NCI-H2029 (cell line): ENCODE data around the gene CAMTA1.

Experiments
- DNase-seq: peaks from one replicate; lab custom pipeline; 2025; lab: John Stamatoyannopoulos, UW

Gene CAMTA1

DNA sequence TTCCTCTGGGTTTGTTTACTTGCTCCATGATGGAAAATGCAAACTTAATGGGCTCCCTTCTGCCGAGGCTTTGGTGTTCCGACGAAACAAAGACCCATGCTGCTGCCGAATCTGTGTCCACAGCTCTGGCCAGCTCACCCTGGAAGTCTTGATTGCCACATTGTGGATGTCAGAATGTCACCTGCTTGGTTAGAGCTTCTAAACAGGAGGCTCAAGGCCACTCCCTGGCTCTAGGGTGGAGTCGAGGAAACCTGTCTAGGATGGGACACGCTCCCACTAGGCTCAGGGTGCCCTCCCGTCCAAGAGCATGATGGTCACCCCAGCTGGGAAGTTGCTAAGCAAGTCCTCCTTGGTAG is 706.5 kb downstream of the CAMTA1 start:
- DNase-seq: no peak

DNA sequence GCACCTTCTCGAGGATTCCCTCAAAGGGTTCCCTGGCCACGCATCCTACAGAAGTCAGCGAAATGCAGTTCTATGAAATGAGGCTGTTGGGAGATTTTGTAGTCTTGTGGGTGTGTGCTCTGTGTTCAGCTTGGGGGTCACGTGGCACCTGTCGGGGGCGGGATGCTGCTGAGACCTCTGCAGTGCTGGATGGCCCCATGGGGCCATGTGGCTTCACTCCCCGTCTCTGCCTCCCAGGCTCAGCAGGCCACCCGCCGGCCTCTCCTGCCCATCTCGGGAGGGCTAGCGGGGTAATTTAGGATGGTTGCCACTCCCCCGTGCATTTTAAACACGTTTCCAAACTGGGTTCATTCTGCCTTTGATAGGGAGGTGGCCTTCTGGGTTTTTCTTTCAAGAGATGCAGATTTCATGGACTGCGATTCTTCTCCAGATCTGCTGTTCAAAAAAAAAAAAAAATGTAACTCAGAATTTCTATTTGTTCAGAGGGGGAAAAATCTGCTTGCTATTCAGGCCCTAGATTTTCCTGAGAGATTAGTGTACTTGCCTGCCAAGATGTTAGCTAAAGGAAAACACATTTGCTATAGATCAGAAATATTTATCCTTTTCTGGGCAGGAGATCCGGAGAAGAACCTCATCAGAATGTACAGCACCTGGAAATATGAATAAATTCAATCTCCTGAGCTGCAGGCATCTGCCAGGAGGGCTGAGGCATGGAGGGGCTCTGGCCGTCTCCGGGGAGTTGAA is 708.6 kb downstream of the CAMTA1 start:
- DNase-seq: no peak

DNA sequence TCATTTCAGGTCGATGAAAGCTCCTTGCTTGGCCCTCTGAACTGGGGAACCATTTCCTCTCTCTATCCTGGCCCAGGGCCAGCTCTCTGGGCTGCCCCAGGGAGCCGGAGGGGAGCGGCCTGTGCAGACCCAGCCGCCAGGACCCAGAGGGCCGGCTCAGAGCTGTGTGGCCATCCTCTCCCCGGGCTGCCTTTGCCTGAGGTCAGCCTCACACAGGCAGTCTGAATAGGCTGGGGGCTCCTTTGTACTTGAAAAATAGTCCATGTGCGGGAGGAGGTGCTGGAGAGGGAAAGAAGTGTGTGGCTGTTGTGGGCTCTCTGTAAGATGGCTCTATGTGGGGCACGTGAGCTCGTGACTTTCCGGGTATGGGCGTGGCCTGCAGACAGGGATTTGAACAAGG is 710.7 kb downstream of the CAMTA1 start:
- DNase-seq: no peak

DNA sequence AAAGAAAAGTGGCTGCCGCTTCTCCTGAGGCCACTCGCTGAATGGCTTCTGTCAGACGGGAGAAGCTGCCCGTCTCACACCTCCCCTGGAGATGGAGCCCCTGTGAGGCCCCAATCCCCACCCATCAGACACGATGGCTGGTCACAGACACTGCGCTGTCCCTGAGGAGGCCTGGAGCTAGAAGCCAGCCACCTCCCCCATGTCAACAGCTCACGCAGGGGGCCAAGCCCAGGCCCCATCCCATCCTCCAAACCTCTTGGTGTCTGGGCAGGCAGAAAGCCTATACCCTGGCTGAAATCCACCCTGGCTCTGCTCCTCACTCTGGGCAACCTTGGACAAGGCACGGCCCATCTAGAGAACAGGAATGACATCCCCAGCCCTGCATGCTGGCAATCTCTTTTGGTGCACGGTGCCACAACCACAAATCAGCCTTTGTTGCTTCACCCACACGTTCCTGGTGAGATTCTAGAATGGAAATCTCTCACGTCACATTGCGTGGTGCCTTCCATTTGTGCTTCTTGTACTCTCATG is 711.9 kb downstream of the CAMTA1 start:
- no peak for DNase-seq

DNA sequence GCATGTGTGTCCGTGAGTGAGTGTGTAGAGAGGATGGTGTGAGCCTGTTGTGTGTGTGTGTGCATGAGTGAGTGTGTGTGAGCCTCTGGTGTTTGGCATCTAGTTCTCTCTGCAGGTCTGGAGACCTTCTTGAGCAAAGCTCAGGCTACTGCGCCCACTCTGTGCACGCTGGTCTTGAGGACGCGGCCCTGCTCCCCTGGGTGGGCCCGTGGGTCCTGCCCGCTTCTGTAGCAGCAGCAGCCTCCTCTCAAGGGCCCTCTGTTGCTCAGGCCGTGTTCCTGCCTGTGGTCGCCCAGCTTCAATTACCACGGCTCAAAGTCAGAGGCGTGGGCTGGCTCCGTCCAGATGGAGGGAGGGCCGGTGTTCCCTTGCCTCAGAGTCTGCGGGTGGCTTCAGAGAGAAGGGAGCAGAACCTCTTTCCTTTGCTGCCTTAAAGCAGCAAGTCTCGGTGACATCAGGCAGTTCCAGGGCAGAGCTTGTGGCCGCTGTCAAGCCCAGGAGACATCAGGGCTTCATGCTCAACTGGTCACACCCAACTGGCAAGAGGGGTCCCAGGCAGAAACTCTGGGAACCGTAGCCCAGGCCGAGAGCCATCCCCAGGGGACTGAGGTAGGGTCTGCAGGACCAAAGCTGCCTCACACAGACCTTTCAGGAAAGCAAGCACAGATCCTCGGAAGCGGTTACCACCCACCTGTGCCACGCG is 715.3 kb downstream of the CAMTA1 start:
- DNase-seq: no peak

DNA sequence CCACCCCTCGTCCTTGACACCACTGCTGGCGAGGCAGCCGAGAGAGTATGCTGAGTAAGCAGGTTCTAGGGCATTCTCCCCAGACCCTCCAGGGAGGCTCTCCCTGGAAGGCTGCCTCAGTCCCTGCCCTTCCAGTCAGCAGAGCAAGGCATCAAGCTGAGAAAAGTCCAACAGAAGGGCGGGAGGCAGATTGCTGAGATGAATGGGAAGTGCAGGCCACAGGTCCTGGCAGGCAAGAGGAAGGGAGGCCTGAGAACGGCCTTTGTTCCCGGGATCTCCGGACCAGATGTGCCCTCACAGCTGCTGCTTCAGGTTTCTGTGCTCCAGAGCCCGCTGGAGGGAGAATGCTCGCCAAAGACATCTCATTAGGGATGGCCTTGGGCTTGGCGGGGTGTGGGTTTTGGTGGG is 715.8 kb downstream of the CAMTA1 start:
- DNase-seq: no peak

DNA sequence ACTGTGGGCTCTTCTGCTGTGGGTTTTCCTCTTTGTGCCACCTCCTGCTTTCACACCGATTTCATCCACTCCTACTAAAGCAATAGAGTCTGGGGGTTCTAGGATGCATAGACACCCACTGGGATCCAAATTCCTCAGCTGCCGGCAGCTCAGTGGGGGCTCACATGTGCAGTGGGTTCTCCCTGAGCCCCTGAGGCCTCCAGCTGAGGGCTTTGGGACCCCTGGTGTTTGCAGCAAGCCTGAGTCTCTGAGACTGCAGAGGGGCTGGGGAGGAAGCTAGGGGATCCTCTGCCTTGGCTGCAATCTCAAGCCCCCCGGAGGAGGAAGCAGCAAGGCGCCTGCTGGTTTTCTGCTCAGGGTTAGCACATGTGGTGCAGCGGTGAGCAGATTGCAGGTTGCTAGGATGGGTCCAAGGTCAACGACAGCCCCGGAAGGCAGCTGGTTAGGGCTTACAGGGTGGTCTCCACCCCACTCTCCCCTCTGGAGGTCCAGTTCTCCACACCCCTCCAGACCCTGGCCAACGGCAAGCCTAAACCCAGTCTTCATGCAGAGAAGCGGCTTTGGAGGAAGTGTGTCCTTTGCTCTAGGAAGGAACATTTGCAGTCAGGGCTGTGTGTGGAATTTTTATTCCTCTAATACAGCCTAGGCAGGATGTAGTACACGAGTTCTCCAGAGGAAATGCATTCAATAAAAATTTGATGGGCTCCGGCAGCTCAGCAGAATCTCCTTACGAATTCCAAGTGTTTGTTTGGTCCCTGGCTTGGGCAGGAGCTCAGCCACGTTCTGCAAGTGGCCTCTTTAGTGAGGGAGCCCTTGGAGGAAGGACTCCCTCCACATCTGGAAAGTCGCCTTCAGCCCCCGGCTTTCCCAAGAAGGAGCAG is 716.7 kb downstream of the CAMTA1 start:
- DNase-seq: no peak

DNA sequence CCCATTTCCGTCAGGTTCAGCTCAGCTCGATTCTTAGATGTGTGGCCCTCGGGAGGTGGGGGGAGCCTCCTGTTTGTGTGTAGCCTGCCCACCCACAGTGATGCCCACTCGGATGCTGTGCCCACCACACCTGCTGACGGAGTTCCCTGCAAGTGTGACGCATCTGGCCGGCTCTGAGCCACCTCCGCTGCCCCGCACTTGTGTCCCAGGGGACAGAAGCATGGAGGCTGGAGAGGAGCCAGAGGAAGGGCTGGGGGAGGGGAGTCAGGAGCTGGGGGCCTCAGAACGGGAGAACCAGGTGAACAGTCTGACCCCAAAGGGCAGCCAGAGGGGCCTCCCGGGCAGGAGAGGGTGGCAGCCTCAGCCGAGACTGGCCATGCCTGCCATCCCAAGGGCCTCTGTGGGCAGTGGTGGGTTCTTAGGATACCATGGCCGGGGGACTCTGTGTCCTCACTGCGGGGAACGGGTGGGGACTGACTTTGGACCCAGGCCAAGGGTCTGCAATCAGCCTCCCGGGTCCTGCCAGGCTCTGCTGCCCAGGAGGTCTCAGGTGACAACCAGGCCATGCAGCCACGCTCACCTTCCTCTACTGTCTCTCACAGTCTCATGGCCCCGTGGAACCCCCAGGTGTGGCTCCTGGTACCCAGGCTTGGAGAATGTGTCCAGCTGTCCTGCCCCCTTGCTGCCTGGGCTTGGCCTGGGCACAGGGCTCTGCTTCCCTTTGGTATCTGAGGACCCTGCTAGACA is 718.6 kb downstream of the CAMTA1 start:
- no peak for DNase-seq

DNA sequence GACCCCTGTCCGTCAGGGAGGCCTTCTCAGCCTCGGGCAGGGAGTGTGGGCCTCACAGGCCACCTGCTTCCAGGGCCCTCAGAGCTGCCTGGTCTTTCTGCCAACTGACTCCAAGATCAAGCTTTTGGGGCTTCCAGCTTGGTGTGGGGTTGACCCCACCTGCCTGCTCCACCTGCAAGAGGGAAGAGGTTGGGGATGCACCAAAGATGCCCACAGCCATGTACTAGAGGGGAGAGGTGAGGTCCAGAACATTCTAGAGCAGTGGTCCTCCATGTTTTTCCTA is 719.1 kb downstream of the CAMTA1 start:
- no peak for DNase-seq

DNA sequence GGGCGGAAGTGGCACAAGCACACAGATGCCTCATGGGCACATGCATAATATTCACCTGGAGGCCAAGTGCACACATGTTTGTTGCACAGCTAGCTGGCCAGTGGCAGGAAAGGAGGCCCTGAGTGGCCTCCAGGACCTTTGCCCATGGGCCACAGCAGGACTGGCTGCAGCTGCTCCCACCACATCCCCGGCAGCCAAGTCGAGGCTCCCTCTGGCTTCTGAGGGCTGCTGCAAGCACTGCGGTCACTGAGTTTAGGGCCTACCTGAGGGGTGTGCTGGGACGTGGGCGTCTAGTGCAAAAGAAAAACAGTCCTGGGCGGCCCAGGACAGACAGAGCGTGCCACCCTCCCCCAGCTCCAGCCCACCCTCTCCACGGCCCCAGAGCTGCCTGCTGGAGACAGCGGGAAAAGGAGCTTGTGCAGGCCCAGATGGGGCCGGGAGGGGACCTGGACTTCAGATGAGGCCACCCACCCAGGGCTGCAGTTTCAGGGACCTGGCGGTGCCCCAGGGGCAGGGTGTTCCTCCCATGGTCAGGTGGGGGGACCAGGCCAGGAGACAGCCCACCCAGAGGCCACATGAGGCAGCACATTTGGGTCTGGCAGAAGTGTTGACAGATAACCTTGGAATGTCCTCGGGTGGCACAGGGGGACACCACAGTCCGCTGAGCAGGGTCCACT is 720.0 kb downstream of the CAMTA1 start:
- no peak for DNase-seq

DNA sequence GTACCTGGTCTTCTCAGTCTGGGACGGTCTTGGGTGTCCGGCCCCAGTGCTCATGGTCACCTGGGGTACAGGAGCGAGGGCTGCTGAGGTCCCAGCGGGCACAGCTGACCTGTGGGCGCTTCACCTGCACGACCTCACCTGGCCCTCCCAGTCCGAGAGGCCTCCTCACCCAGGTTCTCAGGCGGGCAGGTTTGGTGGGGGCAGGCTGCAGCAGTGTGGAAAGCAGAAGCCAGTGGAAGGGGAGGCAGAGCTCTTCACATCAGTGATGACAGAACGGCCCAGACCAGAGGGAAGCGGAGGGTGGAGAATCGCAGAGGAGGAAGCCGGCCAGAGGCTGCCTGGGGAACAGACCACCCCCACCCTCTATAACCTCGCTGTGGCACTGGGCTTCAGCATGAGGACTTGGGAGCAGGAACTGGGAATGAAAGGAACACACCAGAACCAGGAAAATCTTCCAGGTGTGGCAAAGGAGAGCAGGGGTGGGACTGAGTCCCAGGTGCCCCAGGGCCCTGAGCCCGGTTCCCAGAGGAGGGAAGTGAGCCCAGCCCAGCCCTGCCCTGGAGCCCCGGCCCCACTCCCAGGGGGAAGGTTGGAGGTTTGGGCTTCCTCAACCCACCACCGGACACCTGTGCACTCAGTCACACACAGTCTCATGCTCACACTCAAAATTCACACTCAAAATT is 720.7 kb downstream of the CAMTA1 start:
- DNase-seq: no peak

DNA sequence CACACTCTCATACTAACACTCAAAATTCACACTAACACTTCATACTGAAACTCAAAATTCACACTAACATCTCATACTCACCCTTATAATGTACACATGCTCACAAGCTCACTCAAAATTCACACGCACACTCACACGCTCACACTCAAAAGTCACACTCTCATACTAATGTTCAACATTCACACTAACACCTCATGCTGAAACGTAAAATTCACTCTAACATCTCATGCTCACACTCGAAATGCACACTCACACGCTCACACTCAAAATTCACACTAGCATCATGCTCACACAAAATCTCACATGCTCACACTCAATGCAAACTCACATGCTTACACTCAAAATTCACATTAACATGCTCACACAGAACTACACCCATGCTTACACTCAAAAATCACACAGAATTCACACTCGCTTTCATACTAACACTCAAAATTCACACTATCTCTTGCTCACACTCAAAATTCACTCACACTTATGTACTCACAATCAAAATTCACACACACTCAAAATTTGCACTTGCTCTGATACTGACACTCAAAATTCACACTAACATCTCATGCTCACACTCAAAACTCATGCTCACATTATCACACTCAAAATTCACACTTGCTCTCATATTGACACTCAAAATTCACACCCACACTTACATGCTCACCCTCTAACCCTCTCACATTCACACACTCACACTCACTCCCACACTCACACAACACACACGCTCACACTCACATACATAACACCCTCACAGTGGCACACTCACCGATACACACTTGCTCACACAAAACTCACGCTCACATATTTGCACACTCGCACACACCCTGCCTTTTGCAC is 721.4 kb downstream of the CAMTA1 start:
- DNase-seq: no peak

DNA sequence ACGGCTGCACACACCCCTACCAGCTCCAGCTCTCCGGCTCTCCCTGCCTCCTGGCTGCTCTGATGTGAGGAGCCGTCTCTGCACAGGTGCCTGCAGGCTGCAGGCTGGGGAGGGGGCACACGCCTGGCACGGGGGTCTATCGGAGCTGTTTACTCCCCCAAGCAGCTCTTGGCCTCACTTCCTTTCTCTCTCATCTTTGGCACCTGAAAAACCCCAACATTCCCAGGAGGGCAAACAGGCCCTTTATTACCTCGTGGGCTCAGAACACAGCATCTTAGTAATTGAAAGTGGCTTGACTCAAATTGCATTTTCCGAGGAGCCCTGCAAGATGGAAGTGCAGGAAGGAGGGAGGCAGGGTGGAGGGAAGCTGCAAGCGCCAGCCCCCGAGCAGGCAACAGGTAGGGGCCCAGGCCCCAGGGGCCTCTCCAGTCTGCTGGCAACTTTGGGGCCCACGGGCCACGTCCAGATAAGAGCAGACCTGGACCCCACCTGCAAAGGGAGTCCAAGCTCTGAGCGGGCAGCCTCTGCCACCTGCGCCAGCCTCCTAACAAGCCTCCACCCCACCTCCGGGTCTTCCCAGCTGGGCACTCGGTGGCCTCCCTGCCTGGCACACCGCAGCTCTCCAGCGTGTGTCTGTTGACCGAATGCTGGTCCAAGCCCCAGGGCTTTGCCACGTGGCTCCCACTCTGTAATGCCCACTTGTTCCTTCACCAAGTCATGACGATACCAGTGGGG is 722.2 kb downstream of the CAMTA1 start:
- no peak for DNase-seq

DNA sequence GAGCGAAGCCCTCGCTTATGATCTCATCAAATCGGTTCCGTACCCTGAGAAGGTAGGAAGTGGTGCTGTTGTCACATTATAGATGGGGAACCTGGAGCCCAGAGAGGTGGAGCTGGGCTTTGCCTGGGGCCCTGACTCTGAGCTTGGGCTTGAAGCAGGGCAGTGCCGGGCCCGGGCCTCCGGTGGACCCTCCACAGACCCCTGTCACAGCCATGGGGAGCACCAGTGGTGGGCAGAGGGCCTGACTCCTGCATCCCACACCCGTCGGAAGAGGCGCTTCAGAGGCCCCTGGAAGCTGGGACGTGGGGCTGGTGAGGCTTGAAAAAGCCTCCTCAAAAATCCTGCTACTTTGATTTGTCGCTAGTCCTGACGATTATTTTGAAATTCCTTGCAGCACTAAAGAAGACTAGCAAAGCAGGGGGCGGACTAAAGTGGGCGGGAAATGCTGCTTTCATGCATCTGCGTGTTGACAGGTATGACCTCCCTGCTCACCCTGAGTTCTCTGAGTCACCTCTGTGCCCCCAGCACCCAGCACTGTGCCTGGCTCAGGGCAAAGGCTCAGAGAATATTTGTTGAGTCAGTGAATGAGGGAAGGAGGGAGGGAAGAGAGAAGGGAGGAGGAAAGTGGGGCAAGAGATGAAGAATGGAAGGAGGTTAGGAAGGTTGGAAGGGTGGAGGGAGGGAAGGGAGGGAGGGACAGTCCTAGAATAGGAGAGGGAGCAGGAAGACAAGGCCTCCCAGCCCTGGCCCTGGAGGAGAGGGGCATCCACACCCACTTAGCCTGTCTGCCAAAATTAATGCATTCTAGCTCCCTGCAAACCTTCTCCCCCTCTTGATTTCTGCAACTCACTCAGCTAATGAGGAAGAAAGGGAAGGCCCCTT is 723.0 kb downstream of the CAMTA1 start:
- no peak for DNase-seq

DNA sequence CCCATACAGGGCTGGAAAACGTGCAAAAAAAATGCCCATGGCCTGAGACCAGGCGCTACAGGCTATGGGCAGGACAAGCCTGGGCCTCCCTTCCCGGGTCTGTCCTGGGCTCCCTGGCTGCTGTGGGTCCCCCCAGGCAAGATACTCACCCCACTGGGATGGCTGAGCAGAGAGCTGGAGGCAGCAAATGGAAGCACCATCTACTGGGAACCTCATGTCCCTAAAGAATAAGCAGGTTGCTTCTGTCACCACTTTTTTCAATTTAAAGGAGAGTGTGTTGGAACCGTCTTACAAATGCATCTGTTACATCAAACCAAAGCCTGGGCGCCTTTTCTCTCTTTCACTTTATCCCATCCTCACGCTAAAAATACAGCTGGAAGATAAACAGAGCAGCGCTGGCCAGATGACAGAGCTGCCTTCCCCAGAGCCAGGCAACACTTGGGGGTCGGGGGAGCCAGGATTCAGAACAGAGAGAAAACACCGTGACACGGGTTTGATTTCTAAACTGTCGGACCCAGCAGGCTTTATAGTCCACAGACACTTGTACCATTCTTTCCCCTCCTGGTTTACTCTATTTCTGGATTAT is 723.8 kb downstream of the CAMTA1 start:
- no peak for DNase-seq

DNA sequence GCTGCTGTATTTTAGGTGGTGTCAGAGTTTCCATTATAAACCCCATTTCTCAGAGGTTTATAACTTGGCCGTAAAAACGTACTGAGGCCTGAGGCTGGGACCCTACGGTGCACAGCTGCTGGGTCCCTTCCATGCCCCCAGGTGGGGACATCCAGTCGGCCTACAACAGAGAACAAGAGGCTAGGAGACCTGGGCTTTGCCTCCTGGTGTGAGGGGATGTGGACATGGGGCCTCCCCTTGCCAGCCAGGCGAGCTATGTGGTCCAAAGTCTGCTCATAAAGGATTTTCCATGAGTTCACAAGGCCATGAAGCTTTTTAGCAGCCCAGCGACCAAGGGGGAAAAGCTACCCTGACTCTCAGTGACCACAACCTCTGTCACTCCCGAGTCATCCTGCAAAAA is 724.3 kb downstream of the CAMTA1 start:
- DNase-seq: no peak

DNA sequence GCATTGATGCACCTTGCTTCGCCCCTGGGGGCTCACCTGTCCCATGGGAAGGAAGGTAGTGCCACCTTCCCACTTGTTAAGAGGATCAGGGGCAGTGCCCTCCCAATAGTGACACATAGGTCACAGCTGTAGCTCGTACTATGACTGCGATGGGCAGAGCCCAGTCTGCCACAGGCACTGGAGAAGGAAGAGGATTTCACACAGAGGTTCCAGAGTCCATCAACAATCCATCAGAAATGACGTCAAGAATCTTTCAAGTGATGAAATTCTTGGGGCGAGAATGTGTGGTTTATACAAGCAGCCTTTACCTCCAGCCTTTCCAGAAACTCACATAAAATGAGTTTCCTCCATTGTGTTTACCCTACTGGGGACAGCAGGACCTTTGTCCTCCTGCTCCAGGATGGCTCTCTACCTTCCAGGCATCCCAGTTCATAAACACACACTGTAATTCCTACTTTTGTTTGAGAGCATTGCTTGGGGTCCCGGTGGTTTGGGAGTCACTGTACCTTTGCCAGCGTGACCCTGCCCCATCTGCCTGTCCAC is 725.2 kb downstream of the CAMTA1 start:
- DNase-seq: no peak

DNA sequence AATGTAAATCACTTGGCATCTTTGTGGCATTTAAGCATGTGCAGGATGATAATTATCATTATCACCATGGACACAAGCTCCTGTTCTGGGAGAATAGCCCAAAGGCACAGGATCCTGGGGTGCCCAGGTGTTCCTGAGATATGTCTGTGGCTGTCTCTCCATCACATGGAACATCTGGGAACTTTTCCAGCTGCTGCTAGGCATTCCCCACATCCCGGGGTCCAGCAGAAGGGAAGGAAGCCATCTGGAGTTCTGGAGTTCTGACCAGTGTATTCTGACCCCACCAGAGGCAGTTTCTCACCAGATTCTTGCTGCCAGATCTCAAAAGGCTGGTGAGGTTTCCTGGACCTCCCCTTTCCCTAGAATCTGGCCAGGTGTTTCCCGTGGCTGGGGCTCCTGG is 726.1 kb downstream of the CAMTA1 start:
- no peak for DNase-seq
